ENCODE data around the gene SLC12A8. TPM values are rescaled to one million over a fixed set of nuclear protein-coding genes. Genes with fewer than 3 reads are reported as not detected.

The SLC12A8 gene
- total RNA-seq, 2 experiments from 2014 or later, result 0.36 to 0.38 TPM

GRCh38 chr3:125187599-125187910 lies 25.0 kb downstream of the SLC12A8 start:
- H3K4me3 Mint-ChIP-seq, result no peak overlapping the region
- Histone ChIP-seq H3K4me1 (ENCODE audit: insufficient read depth, low read length) (no peaks in the 10 kb centered on the region), H3K9me3 (ENCODE audit: control insufficient read depth in 1 of 2, insufficient read depth in 1 of 2, low read length in 2 of 2) (no peaks in the 10 kb centered on the region), H3K27ac (ENCODE audit: low read depth in 1 of 2, low read length in 2 of 2) (no peak overlapping the region), H3K27me3 (ENCODE audit: control insufficient read depth in 1 of 2, insufficient read depth in 2 of 2, low read length in 2 of 2) (no peaks in the 10 kb centered on the region), H3K36me3 (ENCODE audit: insufficient read depth, low read length) (no peaks in the 10 kb centered on the region), H3K4me3 (ENCODE audit: low read length) (no peak overlapping the region)
- H3K4me1 Mint-ChIP-seq (ENCODE audit: low read depth), result peaks cover 6% of the 10 kb centered on the region
- H3K36me3 Mint-ChIP-seq (ENCODE audit: low read depth), result no peaks in the 10 kb centered on the region
- no peak for ATAC-seq (ENCODE audit: poor library complexity)
- ChIA-PET CTCF (no interaction called here), POLR2A (no interaction called here)
- no peak overlapping the region for H3K27ac Mint-ChIP-seq
- no peak for DNase-seq
- no peak for TF ChIP-seq CTCF (IDR thresholded peaks at IDR 0.05)
- no peaks in the 10 kb centered on the region for H3K9me3 Mint-ChIP-seq
- intact Hi-C loops (cut with DNase I, micrococcal nuclease), result no loop called here
- no peaks in the 10 kb centered on the region for H3K27me3 Mint-ChIP-seq

GRCh38 chr3:125186800-125187598 lies 25.5 kb downstream of the SLC12A8 start:
- Mint-ChIP-seq H3K27ac (no peak overlapping the region), H3K4me1 (ENCODE audit: low read depth) (peaks cover 6% of the 10 kb centered on the region), H3K4me3 (no peak overlapping the region), H3K27me3 (no peaks in the 10 kb centered on the region), H3K36me3 (ENCODE audit: low read depth) (no peaks in the 10 kb centered on the region), H3K9me3 (no peaks in the 10 kb centered on the region)
- no peak for ATAC-seq (ENCODE audit: poor library complexity)
- H3K9me3 ChIP-seq (ENCODE audit: control insufficient read depth in 1 of 2, insufficient read depth in 1 of 2, low read length in 2 of 2), result no peaks in the 10 kb centered on the region
- intact Hi-C loops (cut with DNase I, micrococcal nuclease), result no loop called here
- no peak for TF ChIP-seq CTCF (IDR thresholded peaks at IDR 0.05)
- POLR2A ChIA-PET, result no interaction called here
- H3K27me3 ChIP-seq (ENCODE audit: control insufficient read depth in 1 of 2, insufficient read depth in 2 of 2, low read length in 2 of 2), result no peaks in the 10 kb centered on the region
- DNase-seq, result no peak
- CTCF ChIA-PET, result no interaction called here
- H3K27ac ChIP-seq (ENCODE audit: low read depth in 1 of 2, low read length in 2 of 2), result no peak overlapping the region
- H3K4me1 ChIP-seq (ENCODE audit: insufficient read depth, low read length), result no peaks in the 10 kb centered on the region
- no peak overlapping the region for H3K4me3 ChIP-seq (ENCODE audit: low read length)
- H3K36me3 ChIP-seq (ENCODE audit: insufficient read depth, low read length), result no peaks in the 10 kb centered on the region

- Mint-ChIP-seq H3K4me3 (no peak overlapping the region), H3K27me3 (no peaks in the 10 kb centered on the region), H3K27ac (no peak overlapping the region), H3K9me3 (no peaks in the 10 kb centered on the region), H3K36me3 (ENCODE audit: low read depth) (no peaks in the 10 kb centered on the region), H3K4me1 (ENCODE audit: low read depth) (peaks cover 6% of the 10 kb centered on the region)
- ChIA-PET POLR2A (no interaction called here), CTCF (no interaction called here)
- intact Hi-C loops (cut with DNase I, micrococcal nuclease), result no loop called here
- no peaks in the 10 kb centered on the region for H3K4me1 ChIP-seq (ENCODE audit: insufficient read depth, low read length)
- H3K27ac ChIP-seq (ENCODE audit: low read depth in 1 of 2, low read length in 2 of 2), result no peak overlapping the region
- no peaks in the 10 kb centered on the region for H3K27me3 ChIP-seq (ENCODE audit: control insufficient read depth in 1 of 2, insufficient read depth in 2 of 2, low read length in 2 of 2)
- no peaks in the 10 kb centered on the region for H3K9me3 ChIP-seq (ENCODE audit: control insufficient read depth in 1 of 2, insufficient read depth in 1 of 2, low read length in 2 of 2)
- DNase-seq (no peak), ATAC-seq (ENCODE audit: poor library complexity) (no peak)
- no peak for TF ChIP-seq CTCF (IDR thresholded peaks at IDR 0.05)
- H3K4me3 ChIP-seq (ENCODE audit: low read length), result no peak overlapping the region
- H3K36me3 ChIP-seq (ENCODE audit: insufficient read depth, low read length), result no peaks in the 10 kb centered on the region
Observed at GRCh38 chr3:125186261-125186787, 26.2 kb downstream of the SLC12A8 start.

All from CD4-positive, alpha-beta T cell (primary cell).